ENCODE results near the gene SLC7A14. TPM values are rescaled to one million over a fixed set of nuclear protein-coding genes. Genes with fewer than 3 reads are reported as not detected.
A peak's percentile ranks its signal among the peaks of the same experiment; 100 is the strongest.

SLC7A14 gene
- total RNA-seq, 1 donor from 2014 or later = 0.55 TPM

DNA sequence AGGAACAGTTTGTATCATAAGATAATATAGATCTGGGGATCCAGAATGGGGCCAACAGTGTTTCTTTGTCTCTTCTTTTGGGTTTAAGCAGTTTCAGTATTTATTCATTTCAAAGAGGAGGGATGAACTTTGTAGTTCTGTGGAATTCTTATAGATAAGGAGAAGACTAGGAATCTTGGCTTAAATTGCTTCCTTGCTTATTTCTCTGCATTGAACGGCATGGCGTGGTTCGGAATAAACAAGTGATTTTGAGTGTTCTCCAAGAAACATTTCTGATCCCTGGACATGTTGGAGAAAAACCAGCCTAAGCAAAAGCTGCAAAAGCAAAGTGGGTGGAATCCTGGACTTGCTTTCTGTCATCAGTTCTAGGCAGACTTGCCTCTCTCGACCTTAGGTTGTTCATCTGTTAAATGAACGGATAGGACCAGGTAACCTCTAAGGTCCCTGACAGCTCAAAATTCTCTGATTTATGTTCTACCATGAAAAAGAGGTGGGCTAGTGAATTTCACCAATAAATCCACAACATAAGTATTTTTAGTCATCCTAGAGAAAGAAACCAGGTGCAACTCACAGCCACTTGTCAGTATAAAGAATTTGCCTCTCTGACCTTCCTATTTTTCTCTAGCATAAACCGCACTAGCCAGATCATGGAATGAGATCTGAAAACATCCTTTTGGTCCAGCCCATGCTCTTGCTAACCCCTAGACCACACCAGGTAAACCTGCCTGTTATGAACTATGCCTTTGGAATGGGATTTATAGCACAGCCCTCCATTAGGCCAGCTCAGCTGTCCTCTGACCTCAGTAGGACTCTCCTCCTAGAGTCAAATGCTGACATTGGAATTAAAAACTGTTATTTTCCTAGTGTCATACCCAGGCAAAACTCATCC is 88.4 kb downstream of the SLC7A14 start:
- DNase-seq (ENCODE audit: low read depth) = no peak

GRCh38 chr3:170496868-170497140 is 89.1 kb downstream of the SLC7A14 start:
- DNase-seq (ENCODE audit: low read depth) = no peak

DNA sequence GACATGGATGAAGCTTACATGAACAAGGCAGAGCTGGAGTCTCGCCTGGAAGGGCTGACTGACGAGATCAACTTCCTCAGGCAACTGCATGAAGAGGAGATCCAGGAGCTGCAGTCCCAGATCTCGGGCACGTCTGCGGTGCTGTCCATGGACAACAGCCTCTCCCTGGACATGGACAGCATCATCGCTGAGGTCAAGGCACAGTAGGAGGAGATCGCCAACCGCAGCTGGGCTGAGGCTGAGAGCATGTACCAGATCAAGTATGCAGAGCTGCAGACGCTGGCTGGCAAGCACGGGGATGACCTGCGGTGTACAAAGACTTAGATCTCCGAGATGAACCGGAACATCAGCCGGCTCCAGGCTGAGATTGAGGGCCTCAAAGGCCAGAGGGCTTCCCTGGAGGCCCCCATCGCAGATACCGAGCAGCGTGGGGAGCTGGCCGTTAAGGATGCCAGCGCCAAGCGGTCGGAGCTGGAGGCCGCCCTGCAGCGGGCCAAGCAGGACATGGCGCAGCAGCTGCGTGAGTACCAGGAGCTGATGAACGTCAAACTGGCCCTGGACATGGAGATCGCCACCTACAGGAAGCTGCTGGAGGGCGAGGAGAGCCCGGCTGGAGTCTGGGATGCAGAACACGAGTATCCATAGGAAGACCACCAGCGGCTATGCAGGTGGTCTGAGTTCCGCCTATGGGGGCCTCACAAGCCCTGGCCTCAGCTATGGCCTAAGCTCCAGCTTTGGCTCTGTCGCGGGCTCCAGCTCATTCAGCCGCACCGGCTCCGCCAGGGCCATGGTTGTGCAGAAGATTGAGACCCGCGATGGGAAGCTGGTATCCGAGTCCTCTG is 89.6 kb downstream of the SLC7A14 start:
- DNase-seq (ENCODE audit: low read depth) = no peak

- DNase-seq (ENCODE audit: low read depth) = no peak
Measured at GRCh38 chr3:170494766-170495165, 91.1 kb downstream of the SLC7A14 start.

DNA sequence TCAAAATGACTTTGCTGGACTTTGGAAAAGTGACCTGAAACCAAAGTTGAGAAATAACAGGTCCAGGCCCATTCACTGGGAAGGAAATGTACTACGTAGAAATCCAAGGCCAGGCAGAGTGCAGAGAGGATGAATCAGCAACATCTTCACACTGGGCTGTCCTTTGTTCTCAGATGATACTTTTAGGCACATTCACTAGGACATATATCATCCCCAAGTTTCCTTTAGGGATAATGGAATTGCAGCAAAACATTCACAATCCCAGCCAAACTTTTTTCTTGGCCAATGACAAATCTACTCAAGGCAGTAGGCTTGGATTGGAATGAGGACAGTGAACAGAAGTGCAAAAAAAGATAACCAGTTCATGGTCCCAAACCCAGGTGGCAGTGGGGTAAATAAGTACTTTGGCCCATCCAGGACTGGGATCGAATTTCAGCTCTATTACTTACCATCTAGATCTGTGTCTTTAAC is 92.1 kb downstream of the SLC7A14 start:
- peak; percentile 44 for DNase-seq (ENCODE audit: low read depth)

DNA sequence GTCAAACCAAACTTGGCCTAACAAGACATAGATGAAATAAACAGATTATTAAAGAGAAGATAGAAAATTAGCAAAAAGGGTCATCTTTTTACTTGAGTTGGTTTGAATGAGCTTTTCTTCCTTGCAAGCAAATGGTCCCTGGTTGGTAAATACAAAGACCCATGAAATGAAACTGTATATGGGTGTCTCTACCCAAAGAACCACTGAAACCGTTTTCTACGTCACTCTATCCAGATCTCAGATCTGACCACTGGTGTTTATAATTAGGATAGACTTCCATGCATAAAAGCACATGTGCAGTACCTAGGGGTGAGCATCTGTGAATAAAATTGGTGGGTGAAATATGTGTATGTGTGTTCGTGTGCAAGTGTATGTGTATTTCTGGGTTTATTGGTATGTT is 94.0 kb downstream of the SLC7A14 start:
- no peak for DNase-seq (ENCODE audit: low read depth)

GRCh38 chr3:170490828-170491560 is 94.9 kb downstream of the SLC7A14 start:
- DNase-seq (ENCODE audit: low read depth) = no peak

GRCh38 chr3:170488802-170489201 is 97.1 kb downstream of the SLC7A14 start:
- DNase-seq (ENCODE audit: low read depth) = peak; percentile 84

GRCh38 chr3:170487031-170487430 is 98.8 kb downstream of the SLC7A14 start:
- no peak for DNase-seq (ENCODE audit: low read depth)

DNA sequence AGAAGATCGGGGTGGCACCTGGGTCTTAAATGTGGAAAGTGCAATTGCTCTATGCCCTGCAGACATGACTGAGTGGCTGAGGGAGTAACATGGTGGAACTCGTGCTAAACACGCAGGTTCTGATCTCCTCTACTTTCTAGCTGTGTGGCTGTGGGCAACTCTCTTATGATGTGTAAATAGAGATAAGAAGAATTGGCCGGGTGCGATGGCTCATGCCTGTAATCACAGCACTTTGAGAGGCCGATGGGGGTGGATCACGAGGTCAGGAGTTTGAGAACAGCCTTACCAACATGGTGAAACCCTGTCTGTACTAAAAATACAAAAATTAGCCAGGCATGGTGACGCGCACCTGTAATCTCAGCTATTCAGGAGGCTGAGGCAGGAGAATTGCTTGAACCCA is 99.5 kb downstream of the SLC7A14 start:
- DNase-seq (ENCODE audit: low read depth) = no peak

GRCh38 chr3:170485696-170486095 is 100.2 kb downstream of the SLC7A14 start:
- DNase-seq (ENCODE audit: low read depth) = no peak

DNA sequence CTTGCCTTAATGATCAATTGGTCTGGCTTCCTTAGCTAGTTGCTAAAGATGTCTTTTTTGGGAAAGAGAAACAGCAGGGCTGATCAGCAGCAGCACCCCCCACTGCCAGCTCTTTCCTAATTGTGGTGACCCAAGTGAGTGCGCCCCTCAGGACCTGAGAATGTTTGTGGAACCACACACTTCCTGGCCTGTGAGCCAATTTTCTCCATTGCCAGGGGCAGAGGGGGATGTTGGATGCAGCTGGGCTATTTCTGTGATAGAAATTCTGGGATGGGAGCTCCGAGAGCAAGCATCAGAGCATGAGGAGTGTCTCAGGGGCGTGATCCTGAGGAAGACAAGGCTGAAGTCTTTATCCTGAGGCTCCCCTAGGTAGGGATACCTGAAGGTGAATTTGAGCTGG is 100.6 kb downstream of the SLC7A14 start:
- no peak for DNase-seq (ENCODE audit: low read depth)

DNA sequence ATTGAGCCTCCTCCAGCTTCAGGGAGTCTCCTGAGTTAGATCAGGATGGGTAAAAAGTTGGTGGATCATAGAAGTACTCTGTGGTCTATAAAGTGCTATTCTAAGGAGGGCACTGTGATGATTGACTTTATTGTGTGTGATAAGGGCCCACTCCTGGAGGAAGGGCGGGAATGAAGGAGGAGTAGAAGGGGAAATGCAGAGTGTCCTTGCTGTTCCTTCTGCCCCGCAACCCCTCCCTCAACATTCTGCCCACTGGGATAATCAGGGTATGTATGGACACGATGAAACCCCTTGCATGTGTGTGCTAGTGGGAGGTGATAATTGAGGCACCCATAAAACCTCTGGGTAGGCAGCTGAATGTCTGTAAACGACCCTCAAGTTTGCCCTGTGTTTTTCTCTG is 101.0 kb downstream of the SLC7A14 start:
- DNase-seq (ENCODE audit: low read depth) = no peak

DNA sequence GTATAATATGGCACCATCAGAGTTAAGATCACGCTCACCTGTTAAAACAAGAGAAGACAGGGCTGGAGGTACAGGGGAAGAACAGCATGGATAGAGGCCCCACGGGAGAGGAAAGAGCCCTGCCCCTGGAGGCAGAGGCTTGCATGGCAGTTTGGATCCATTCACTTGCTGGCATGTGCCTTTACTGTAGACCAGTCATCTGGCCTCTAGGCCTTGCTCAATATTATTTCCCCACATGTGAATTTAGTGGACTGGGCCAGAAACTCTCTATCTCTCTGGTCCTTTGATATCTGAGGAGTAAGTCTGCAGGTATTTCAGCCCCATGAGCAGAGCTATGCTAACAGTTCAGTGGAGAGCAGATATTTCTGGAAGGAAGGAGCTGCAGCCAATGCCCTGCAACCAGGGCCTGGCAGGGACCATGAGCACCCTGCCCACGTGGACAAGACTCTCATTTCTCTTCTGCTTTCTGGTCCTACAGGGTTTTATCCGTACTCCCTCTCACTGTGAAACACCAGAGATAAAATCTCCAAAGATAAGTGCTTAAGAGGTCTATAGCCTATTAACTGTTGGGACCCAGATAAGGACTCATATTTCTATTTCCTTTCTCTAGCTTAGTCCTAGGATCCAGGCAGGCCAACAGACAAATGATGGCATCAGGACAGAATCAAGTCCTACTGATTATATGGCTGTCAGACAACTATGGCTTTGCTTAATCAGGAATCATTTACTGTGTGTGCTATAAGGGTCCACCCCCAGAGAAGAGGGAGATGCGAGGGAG is 102.2 kb downstream of the SLC7A14 start:
- no peak for DNase-seq (ENCODE audit: low read depth)

DNA sequence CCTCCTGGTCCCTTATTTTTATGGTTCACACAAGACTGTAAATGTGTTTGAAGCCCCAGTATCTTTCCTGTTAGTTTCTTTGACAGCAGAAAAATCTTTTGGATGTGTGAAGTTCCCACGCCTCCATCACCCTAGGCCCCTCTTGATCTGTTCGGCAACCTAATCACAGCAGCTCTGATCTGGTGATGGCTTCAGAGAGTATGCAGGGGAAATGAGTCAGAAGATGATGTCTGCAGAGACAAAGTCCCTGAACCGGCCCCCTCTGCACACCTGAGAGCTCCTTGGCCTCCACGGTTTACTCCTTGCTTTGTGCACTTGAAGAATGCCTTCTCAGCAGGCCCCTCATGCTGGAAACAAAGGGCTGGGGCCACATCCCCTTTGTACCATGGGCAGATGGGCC is 103.7 kb downstream of the SLC7A14 start:
- DNase-seq (ENCODE audit: low read depth) = no peak

- no peak for DNase-seq (ENCODE audit: low read depth)
Measured at GRCh38 chr3:170480111-170480510, 105.8 kb downstream of the SLC7A14 start.

GRCh38 chr3:170477395-170477794 is 108.5 kb downstream of the SLC7A14 start:
- DNase-seq (ENCODE audit: low read depth) = no peak

- DNase-seq (ENCODE audit: low read depth) = peak; percentile 42
Measured at GRCh38 chr3:170476291-170476690, 109.6 kb downstream of the SLC7A14 start.

DNA sequence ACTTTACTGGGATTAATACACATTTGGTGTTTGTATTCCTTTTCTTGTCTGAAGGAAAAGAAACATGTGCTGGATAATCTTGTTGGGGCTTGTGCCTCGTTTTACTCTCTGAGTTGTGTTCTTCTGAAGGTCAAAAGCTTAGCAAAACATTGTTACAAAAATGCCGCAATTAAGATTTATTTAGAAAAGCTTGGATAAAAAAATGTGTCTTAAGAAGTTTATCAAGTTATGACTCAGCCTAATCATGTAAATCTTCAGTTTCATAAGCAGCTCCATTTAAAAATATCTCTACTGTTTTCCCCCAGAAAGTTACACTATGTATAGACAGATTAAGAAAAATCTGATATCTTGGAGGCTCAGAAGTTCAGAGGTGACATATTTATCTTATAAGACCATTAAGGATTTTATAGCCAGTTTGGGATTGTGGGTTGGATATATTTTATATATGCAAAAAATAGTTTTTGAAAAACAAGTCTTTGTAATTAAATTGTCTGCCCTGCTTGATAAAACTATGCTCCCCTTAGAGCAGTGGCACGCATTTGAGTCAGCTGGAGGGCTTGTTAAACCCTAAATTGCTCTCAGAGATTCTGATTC is 110.7 kb downstream of the SLC7A14 start:
- no peak for DNase-seq (ENCODE audit: low read depth)

DNA sequence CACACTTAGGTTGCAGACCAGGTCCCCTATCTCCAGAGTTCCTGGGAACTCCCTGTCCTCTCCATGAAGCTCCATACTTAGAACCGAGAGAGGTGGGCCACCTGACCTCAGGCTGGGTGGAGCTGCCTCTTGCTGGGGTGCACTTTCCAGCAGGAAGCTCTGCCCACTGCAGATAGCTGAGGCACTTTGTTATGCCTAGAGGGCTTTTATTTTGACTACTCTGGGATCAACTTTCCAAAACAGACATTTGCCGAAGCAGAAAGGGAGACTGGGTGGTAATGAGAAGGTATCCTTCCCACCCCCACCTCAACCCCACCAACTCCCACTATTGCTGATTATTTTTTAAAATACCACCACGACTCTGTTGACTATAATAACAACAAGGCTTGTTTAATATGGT is 112.5 kb downstream of the SLC7A14 start:
- no peak for DNase-seq (ENCODE audit: low read depth)

GRCh38 chr3:170471149-170471548 is 114.7 kb downstream of the SLC7A14 start:
- no peak for DNase-seq (ENCODE audit: low read depth)
